Measurements from ENCODE around the gene DDR1.
"Not testable (repeated sequence)": the region's sequence is repeated elsewhere in the genome, so short reads cannot be mapped to it uniquely, and the experiment has no call there.

Gene DDR1

DNA sequence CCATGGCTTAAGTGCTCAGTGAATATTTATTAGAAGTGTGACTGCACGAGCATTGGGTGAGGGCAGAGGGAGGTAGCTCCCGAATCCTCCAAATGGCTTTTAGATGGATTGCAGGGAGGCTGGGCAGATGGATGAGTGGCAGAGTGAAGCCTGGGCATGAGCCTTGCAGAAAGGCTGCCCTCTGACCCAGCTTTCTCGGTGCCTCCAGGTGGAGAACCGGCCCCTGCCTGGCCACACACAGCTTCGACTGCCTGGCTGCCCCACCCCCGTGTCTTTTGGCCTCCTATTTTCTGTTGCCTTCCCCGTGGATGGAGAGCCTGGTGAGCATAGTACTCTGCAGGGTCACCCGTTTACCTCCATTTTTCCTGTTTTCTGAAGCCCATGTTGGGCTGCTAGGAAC, 33.2 kb downstream of the DDR1 start:
- DNase-seq (ENCODE audit: low read depth, low spot score): no peak

GRCh38 chr6:30918670-30919069, 34.4 kb downstream of the DDR1 start:
- DNase-seq (ENCODE audit: low read depth, low spot score): no peak

- DNase-seq (ENCODE audit: low read depth, low spot score): no peak
These were observed 38.1 kb downstream of the DDR1 start for GRCh38 chr6:30922447-30922852.

DNA sequence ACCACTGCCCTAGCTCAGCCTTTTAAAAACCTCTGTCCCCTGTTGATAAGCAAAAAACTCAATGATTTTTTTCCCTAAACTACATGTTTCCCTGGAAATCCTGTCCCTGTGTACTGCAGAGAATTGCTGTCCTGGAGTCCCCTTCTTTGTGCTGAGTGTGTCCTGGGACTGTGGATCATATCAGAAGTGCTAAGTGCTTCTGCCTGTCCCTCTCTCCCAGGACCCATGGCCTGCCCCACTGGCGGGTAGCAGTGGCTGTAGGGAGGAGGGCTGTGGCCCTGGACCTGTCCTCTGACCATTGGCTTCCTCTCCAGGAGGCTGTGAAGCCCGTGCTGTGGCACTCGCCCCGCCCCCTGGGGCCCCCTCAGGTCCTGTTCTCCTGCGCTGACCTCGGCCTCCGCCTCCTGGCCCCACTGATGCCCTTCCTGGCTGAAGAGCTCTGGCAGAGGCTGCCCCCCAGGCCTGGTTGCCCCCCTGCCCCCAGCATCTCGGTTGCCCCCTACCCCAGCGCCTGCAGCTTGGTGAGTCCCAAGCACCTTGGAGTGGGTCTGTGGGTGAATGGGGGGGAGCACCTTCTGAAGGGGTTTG, 39.8 kb downstream of the DDR1 start:
- not testable (repeated sequence) for DNase-seq (ENCODE audit: low read depth, low spot score)

- no peak for DNase-seq (ENCODE audit: low read depth, low spot score)
These were observed 42.3 kb downstream of the DDR1 start for GRCh38 chr6:30926644-30927043.

DNA sequence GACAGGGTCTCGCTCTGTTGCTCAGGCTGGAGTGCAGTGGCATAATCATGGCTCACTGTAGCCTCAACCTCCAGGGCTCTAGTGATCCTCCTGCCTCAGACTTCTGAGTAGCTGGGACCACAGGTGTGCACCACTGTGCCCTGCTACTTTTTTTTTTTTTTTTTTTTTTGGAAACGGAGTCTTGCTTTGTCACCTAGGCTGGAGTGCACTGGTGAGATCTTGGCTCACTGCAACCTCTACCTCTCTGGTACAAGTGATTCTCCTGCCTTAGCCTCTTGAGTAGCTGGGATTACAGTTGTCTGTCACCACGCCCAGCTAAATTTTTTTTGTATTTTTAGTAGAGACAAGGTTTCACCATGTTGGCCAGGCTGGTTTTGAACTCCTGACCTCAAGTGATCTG, 42.8 kb downstream of the DDR1 start:
- not testable (repeated sequence) for DNase-seq (ENCODE audit: low read depth, low spot score)

- no peak for DNase-seq (ENCODE audit: low read depth, low spot score)
These were observed 44.4 kb downstream of the DDR1 start for GRCh38 chr6:30928677-30929076.

GRCh38 chr6:30930506-30930905, 46.2 kb downstream of the DDR1 start:
- no peak for DNase-seq (ENCODE audit: low read depth, low spot score)

DNA sequence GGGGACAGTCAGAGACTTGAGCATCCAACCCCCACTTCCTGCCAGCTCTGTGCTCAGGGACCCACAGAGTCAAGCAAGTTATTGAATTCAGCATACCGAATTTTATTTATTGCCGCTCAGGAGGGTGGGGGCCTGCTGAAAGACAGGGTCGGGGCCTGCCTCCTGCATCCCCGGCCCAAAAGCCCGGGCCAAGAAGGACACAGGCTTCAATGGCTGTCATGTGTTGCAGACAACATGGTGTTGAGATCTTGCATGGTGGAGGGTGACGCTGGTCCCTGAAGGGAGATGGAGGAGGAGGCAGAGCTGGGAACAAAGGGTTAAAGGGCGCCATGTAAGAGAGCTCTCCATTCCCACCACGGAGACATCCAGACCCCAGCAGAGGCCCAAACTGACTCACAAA, 47.0 kb downstream of the DDR1 start:
- DNase-seq (ENCODE audit: low read depth, low spot score): no peak

DNA sequence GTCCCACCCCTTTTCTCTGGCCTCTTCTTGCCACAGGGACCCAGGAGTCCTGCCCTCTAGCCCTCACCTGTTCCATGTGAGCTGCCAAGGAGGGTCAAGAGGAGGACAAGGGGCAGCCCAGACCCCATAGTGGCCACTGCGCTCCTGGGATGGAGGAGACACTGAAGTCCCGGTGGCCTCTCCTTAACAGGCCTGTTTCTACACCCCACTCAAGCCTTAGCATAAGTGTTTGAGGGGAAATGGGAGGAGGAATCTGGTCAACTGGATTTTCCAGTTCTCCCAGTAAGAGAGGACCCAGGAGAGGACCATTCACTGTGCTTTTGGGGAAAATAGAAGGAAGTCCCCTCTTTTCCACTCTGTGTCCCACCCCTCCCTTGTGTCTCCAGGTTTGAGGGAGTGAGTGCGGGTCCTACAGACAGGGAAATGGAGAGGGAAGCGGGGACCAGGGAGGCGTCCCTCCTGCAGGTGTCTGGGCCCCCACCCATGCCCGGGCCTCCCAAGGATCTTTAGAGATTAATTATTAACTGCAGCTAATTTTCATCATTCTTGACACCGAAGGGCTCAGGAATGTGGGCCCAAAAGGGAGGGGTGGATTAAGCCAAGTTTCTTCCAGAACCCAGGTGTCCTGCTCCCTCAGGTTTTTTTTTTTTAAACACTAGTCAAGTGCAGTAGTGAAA, 47.8 kb downstream of the DDR1 start, which contains the start of gene SFTA2:
Gene SFTA2, minus strand, starts transcription at position 202 of the 677 bp plus-strand sequence. Its CDS starts 74 bp downstream, at position 128.
- no peak for DNase-seq (ENCODE audit: low read depth, low spot score)

DNA sequence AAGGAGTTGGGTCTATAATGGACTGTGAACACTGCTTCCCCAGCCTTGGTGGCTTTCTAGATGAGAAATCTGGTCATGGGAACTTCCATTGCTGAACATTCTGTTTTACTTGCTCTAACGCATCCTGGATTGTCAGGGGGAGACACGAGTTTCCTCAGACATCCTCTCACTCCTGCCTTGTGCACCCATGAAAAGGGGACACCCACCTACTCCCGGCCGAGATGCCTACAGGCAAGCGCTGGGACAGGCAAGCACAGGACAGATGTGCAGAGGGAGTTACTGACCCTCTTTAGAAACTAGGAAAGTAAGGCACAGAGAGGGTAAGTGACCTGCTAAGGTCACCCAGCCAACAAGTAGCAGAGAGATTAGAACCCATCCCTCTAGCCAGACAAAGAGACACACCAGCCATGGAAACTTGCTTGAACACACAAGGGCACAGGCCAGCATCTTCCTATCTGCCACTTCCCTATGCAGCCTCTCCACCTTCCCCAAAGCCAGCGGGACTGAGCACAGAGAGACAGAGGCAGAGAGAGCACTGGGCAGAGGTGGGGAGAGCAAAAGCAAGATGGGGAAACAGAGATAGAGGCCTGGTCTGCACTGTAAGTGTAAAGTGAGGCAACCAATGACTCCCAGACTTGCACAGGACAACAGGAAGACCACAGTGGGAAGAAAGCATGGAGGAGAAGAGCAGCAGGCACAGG, 48.5 kb downstream of the DDR1 start:
- no peak for DNase-seq (ENCODE audit: low read depth, low spot score)

GRCh38 chr6:30935018-30935417, 50.7 kb downstream of the DDR1 start:
- DNase-seq (ENCODE audit: low read depth, low spot score): no peak

- no peak for DNase-seq (ENCODE audit: low read depth, low spot score)
These were observed 52.9 kb downstream of the DDR1 start for GRCh38 chr6:30937265-30937664.

DNA sequence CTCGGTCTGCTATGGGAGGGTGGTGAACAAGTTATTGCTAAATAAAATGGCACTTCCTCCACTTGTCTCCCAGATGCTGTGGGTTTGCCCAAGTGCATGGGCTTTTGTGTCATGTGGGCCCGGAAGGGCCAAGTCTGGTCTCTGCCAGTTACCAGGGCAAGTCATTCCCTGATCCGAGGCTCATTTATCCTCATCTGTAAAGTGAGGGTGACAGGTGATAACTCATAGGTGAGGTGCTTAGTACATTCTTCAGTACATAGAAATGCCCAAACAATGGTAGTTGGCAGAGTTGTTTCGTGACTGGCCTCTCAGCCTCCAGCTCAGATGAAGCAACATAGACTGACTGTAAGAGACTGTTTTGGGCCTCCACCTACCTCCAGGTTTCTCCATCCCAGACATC, 54.4 kb downstream of the DDR1 start:
- no peak for DNase-seq (ENCODE audit: low read depth, low spot score)

- no peak for DNase-seq (ENCODE audit: low read depth, low spot score)
These were observed 55.2 kb downstream of the DDR1 start for GRCh38 chr6:30939473-30939872.

DNA sequence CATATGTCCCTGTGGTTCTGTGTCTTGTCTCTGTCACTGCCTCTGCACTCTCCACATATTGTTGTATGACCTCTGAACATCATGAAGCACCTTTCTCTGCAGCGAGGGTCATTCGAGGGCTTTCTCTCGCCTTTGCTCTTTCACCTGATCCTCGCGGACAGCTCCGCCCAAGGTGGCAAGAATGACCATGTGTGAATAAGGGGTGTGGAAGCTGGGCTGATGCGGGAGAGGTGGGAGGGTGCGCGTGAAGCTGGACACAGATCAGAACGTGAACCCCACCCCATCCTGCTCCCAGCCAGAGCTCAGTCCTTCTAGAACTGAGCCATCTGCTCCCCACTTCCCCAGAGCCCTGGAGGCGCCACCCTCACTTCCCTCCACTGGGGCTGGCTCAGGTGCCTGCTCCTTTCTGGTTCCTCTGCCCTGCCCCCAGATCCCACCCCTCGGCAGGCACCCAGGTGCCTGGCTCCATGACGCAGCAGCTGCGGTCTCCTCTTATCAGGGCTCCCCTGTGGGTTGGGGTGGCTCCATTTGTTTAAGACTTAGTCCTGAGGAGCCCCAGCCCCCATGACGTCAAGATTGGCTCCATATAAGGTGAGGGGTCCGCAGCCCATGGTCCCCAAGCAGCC, 56.2 kb downstream of the DDR1 start, which contains the start of gene MUCL3:
Gene MUCL3, plus strand, starts transcription at position 613 of the 626 bp plus-strand sequence. CDS start 27 bp downstream, outside the sequence.
- no peak for DNase-seq (ENCODE audit: low read depth, low spot score)

DNA sequence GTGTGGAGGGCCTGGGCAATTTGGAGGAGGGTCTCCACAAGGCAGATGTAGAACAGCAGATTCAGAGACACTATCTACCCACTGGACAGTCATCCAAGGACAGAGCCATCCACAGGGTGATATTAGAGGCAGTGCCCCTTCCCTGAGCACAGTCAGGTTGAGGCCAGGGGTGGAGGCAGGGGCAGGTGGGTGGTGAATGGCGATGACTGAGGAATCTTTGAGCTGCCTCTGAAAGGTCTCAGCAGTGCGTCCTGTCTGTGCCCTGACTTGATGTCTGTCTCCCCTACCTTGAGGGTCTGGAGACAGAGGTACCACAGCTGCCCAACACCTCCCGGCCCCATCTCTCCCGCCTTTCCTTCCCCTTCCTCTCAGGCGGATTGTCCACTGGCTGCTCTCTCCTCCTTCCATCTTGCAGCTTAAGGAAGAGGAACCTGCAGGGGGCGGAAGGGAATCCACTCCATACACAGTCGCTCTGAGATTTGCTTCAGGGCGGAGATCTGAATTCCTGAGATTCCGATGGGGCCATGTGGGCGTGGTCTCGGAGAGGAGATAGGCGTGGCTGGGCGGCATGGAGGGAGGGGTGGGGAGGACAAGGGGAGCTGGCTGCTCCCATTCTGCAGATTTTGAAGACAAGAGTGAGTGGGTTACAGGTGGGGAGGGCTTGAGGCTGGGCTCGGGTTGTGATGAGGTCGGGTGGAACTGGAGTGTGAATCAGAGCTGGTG, 58.2 kb downstream of the DDR1 start:
- no peak for DNase-seq (ENCODE audit: low read depth, low spot score)

DNA sequence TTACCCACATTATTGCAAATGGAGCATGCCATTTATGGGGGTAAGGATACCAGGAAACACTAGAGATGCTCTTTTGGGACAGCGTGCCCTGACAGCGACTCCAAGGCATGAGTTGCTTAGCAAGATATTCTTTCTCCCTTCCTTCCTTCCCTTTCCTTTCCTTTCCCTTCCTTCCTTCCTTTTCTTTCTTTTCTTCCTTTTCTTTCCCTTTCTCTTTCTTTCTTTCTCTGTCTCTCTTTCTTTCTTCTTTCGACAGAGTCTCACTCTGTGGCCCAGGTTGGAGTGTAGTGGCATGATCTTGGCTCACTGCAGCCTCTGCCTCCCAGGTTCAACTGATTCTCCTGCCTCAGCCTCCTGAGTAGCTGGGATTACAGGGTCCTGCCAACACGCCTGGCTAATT, 59.7 kb downstream of the DDR1 start:
- DNase-seq (ENCODE audit: low read depth, low spot score): no peak

GRCh38 chr6:30945281-30945680, 61.0 kb downstream of the DDR1 start:
- no peak for DNase-seq (ENCODE audit: low read depth, low spot score)

DNA sequence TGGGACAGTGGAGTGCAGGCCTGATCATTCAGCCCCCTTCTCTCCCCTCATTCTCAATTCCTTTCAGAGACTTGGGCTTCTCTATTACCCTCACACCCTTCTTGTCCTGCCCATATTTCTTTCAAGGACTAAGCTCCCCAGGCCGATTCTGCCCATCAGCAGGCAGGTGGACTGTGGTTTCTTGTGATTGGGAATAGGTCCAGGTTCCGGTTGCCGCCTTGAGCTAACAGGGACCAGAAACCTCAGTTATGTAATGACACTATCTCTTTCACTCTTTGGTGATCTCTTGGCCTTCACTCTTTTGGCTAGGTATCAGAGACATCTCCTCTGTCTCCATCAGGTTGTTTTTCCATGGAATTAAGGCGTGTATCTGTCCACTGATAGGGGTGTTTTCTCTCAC, 62.9 kb downstream of the DDR1 start:
- no peak for DNase-seq (ENCODE audit: low read depth, low spot score)

- no peak for DNase-seq (ENCODE audit: low read depth, low spot score)
These were observed 64.5 kb downstream of the DDR1 start for GRCh38 chr6:30948811-30949210.
